HL-60 (cell line): ENCODE measurements around the gene CIT.

Experiments used
- DNase-seq, 2 experiments: peaks; one replicate each; pipeline ENCODE4 v3.0.0-alpha.2; 2010 to 2020; ENCODE audit warnings: low read depth in 1 of 2, low spot score in 1 of 2
- H3K27ac ChIP-seq: fragments of 250-450 bp; sonication (Bioruptor Pico); replicated peaks from 2 replicates; pipeline ENCODE4 v1.5.1; 2020; ENCODE audit warnings: mild to moderate bottlenecking, moderate library complexity
- H3K27me3 ChIP-seq: fragments of 250-450 bp; sonication (Bioruptor Pico); 2 replicates; pipeline ENCODE4 v1.5.1; 2021; ENCODE audit warnings: mild to moderate bottlenecking, moderate library complexity; ENCODE audit not compliant: insufficient read depth, poor library complexity, severe bottlenecking
- H3K4me3 ChIP-seq: replicated peaks from 2 replicates; pipeline ENCODE4 v1.5.1; 2011; ENCODE audit warnings: mild to moderate bottlenecking, control low read depth, low read length; ENCODE audit not compliant: insufficient read depth
- GABPA ChIP-seq: IDR thresholded peaks from 2 replicates; pipeline ENCODE4 v1.6.1; 2012; ENCODE audit warnings: low read depth
- POLR2AphosphoS5 ChIP-seq: IDR thresholded peaks from 2 replicates; pipeline ENCODE4 v1.6.1; 2012; ENCODE audit warnings: low read depth
- SPI1 ChIP-seq: IDR thresholded peaks from 2 replicates; pipeline ENCODE4 v1.6.1; 2012; ENCODE audit warnings: low read depth, mild to moderate bottlenecking, borderline replicate concordance
- TF ChIP-seq, protein P1 (sequence below): IDR thresholded peaks from 2 replicates; pipeline ENCODE4 v1.6.1; 2012; ENCODE audit warnings: low read depth; ENCODE audit not compliant: insufficient replicate concordance
- TF ChIP-seq, protein P2 (sequence below): IDR thresholded peaks from one replicate; pipeline ENCODE4 v1.5.1; 2011; ENCODE audit warnings: low read length, control low read depth, inconsistent platforms; ENCODE audit not compliant: insufficient read depth

The CIT gene

GRCh38 chr12:119694111-119694510 lies 183.0 kb downstream of the CIT start:
- no peak for DNase-seq
- Histone ChIP-seq H3K27ac (no peak overlapping the region), H3K4me3 (no peak overlapping the region), H3K27me3 (no peaks in the 10 kb centered on the region)
- TF ChIP-seq SPI1 (no peak), GABPA (no peak), POLR2AphosphoS5 (no peak)
- TF ChIP-seq, protein P1, sequence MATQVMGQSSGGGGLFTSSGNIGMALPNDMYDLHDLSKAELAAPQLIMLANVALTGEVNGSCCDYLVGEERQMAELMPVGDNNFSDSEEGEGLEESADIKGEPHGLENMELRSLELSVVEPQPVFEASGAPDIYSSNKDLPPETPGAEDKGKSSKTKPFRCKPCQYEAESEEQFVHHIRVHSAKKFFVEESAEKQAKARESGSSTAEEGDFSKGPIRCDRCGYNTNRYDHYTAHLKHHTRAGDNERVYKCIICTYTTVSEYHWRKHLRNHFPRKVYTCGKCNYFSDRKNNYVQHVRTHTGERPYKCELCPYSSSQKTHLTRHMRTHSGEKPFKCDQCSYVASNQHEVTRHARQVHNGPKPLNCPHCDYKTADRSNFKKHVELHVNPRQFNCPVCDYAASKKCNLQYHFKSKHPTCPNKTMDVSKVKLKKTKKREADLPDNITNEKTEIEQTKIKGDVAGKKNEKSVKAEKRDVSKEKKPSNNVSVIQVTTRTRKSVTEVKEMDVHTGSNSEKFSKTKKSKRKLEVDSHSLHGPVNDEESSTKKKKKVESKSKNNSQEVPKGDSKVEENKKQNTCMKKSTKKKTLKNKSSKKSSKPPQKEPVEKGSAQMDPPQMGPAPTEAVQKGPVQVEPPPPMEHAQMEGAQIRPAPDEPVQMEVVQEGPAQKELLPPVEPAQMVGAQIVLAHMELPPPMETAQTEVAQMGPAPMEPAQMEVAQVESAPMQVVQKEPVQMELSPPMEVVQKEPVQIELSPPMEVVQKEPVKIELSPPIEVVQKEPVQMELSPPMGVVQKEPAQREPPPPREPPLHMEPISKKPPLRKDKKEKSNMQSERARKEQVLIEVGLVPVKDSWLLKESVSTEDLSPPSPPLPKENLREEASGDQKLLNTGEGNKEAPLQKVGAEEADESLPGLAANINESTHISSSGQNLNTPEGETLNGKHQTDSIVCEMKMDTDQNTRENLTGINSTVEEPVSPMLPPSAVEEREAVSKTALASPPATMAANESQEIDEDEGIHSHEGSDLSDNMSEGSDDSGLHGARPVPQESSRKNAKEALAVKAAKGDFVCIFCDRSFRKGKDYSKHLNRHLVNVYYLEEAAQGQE = no peak
- TF ChIP-seq, protein P2, sequence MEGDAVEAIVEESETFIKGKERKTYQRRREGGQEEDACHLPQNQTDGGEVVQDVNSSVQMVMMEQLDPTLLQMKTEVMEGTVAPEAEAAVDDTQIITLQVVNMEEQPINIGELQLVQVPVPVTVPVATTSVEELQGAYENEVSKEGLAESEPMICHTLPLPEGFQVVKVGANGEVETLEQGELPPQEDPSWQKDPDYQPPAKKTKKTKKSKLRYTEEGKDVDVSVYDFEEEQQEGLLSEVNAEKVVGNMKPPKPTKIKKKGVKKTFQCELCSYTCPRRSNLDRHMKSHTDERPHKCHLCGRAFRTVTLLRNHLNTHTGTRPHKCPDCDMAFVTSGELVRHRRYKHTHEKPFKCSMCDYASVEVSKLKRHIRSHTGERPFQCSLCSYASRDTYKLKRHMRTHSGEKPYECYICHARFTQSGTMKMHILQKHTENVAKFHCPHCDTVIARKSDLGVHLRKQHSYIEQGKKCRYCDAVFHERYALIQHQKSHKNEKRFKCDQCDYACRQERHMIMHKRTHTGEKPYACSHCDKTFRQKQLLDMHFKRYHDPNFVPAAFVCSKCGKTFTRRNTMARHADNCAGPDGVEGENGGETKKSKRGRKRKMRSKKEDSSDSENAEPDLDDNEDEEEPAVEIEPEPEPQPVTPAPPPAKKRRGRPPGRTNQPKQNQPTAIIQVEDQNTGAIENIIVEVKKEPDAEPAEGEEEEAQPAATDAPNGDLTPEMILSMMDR = no peak

DNA sequence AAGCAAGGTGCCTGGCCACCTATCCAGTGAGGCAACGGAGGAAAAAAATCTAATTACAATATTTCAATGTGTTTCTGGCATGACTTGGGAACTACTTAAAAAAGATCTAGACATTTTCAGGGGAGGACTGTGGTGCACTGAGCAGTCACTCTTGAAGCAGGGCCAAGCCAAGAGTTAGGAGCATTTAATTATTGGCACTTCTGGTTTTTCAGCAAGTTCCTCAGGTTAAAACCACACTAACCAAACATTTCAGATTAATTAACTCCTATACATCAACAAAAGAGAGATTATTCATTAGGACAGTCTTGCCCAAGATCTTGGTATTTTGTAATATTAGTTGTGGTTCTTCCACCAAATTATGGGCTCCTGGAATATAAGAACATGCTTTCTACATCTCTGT lies 183.6 kb downstream of the CIT start:
- Histone ChIP-seq H3K27me3 (no peaks in the 10 kb centered on the region), H3K27ac (no peak overlapping the region), H3K4me3 (no peak overlapping the region)
- no peak for DNase-seq
- TF ChIP-seq GABPA (no peak), POLR2AphosphoS5 (no peak), SPI1 (no peak)
- TF ChIP-seq, protein P2 = no peak
- TF ChIP-seq, protein P1 = no peak

DNA sequence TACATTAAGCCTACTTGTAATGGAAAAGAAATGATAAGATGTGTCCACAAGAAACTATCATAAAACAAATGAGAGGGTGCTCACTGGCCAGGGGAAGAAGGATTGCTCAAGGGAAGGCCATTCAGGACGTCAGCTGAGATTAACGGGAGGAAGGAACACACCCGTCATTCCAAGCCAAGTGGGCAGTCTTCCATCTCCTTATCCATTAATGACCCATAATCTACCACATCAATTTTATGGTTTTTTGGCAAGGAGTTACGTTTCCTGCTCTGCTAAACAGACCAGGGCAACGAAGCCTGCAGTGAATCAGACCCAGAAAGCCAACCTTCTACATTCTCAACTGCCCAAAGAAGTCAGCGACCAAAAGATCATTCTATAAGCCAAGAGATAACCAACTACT lies 184.1 kb downstream of the CIT start:
- H3K27me3 ChIP-seq = no peaks in the 10 kb centered on the region
- no peak overlapping the region for H3K27ac ChIP-seq
- TF ChIP-seq POLR2AphosphoS5 = no peak
- DNase-seq = no peak
- H3K4me3 ChIP-seq = no peak overlapping the region

- H3K27me3 ChIP-seq = no peaks in the 10 kb centered on the region
- no peak for DNase-seq
- TF ChIP-seq SPI1 (no peak), GABPA (no peak), POLR2AphosphoS5 (no peak)
- TF ChIP-seq, protein P1 = no peak
- TF ChIP-seq, protein P2 = no peak
- H3K27ac ChIP-seq = no peak overlapping the region
- H3K4me3 ChIP-seq = no peak overlapping the region
Observed at GRCh38 chr12:119692410-119692809, 184.7 kb downstream of the CIT start.
